H1 (cell line): ENCODE measurements around the gene FCHO1. TPM values are rescaled to one million over a fixed set of nuclear protein-coding genes. Genes with fewer than 3 reads are reported as not detected.
A peak's percentile ranks its signal among the peaks of the same experiment; 100 is the strongest.

Experiments used
- CTCF ChIA-PET: fragments of 300-600 bp; sonication (Branson Sonifier 250); formaldehyde crosslinking; loops from one replicate; lab custom pipeline; 2021; ENCODE audit not compliant: partially characterized antibody; lab: Charles Lee
- POLR2A ChIA-PET: fragments of 300-600 bp; sonication (Branson Sonifier 250); formaldehyde crosslinking; loops from one replicate; lab custom pipeline; 2021; ENCODE audit warnings: inconsistent platforms; ENCODE audit not compliant: partially characterized antibody; lab: Charles Lee
- DNase-seq, 2 experiments: peaks; one replicate each; pipeline versions ENCODE4 v3.0.0 to v3.0.0-alpha.2; 2010 to 2022; ENCODE audit warnings: low spot score in 2 of 2, low read depth in 1 of 2, mixed read lengths in 1 of 2
- FAIRE-seq: peaks from 2 replicates; lab custom pipeline; 2011; peaks lifted over from hg19 to GRCh38; lab: Jason Lieb, UNC
- H2AFZ ChIP-seq: 2 replicates; pipeline ENCODE4 v1.8.1; 2012; ENCODE audit warnings: low read length, inconsistent platforms
- H2AK5ac ChIP-seq: 2 replicates; pipeline ENCODE4 v1.6.1; 2013; ENCODE audit warnings: low read depth, low read length
- H2BK120ac ChIP-seq: replicated peaks from 2 replicates; pipeline ENCODE3; 2013; ENCODE audit warnings: low read depth, low read length, inconsistent platforms
- H2BK12ac ChIP-seq: 2 replicates; pipeline ENCODE4 v1.6.1; 2013; ENCODE audit warnings: low read depth, low read length
- H2BK15ac ChIP-seq: 2 replicates; pipeline ENCODE4 v1.6.1; 2013; ENCODE audit warnings: low read length
- H2BK20ac ChIP-seq: 2 replicates; pipeline ENCODE4 v1.6.1; 2013; ENCODE audit warnings: low read length
- H2BK5ac ChIP-seq: 2 replicates; pipeline ENCODE4 v1.6.1; 2013; ENCODE audit warnings: low read depth, low read length
- H3K14ac ChIP-seq: 2 replicates; pipeline ENCODE4 v1.6.1; 2013; ENCODE audit warnings: inconsistent platforms; ENCODE audit not compliant: insufficient read length
- H3K18ac ChIP-seq: 2 replicates; pipeline ENCODE4 v1.6.1; 2013; ENCODE audit warnings: low read length; ENCODE audit errors: extremely low read depth
- H3K23ac ChIP-seq: 2 replicates; pipeline ENCODE4 v1.6.1; 2013; ENCODE audit warnings: inconsistent platforms; ENCODE audit not compliant: insufficient read length
- H3K23me2 ChIP-seq: 2 replicates; pipeline ENCODE4 v1.6.1; 2013; ENCODE audit warnings: low read depth, low read length
- H3K27ac ChIP-seq: 2 replicates; pipeline ENCODE4 v1.6.1; 2011; ENCODE audit warnings: low read depth, low read length, inconsistent platforms
- H3K27me3 ChIP-seq, 4 experiments: replicated peaks in 1 of 4; 1 replicate in 1 of 4; 2 replicates in 3 of 4; pipeline versions ENCODE4 v1.6.1 to v1.8.1; 2011 to 2013; ENCODE audit warnings: low read length in 3 of 4, mild to moderate bottlenecking in 3 of 4, inconsistent platforms in 2 of 4, mixed read lengths in 2 of 4, moderate library complexity in 1 of 4; ENCODE audit not compliant: control insufficient read depth in 3 of 4, insufficient read depth in 3 of 4; ENCODE audit errors: extremely low read depth in 1 of 4
- H3K36me3 ChIP-seq, 4 experiments: 2 replicates each; pipeline versions ENCODE4 v1.6.1 to v1.8.1; 2011 to 2013; ENCODE audit warnings: mild to moderate bottlenecking in 4 of 4, low read length in 3 of 4, moderate library complexity in 2 of 4, control low read depth in 1 of 4, inconsistent platforms in 1 of 4; ENCODE audit not compliant: insufficient read depth in 4 of 4, control insufficient read depth in 2 of 4
- H3K4ac ChIP-seq: replicated peaks from 2 replicates; pipeline ENCODE3; 2013; ENCODE audit warnings: low read length, low read depth, mixed read lengths, inconsistent platforms; ENCODE audit not compliant: insufficient read length
- H3K4me1 ChIP-seq, 4 experiments: replicated peaks in 1 of 4; 1 replicate in 1 of 4; 2 replicates in 3 of 4; pipeline versions ENCODE4 v1.6.1 to v1.8.1; 2011 to 2013; ENCODE audit warnings: low read length in 3 of 4, inconsistent platforms in 2 of 4, mixed read lengths in 1 of 4; ENCODE audit not compliant: insufficient read depth in 4 of 4, control insufficient read depth in 3 of 4
- H3K4me2 ChIP-seq, 2 experiments: 2 replicates each; pipeline versions ENCODE4 v1.6.1 to v1.8.1; 2011 to 2013; ENCODE audit warnings: low read depth in 2 of 2, low read length in 2 of 2, control low read depth in 1 of 2, inconsistent platforms in 1 of 2, mild to moderate bottlenecking in 1 of 2; ENCODE audit not compliant: insufficient read depth in 1 of 2
- H3K4me3 ChIP-seq, 4 experiments: fragments of 200-600, 300-600 bp in 1 of 4; sonication (generic), shearing (Covaris generic), sonication (Bioruptor Twin) in 1 of 4; 2 replicates each; pipeline versions ENCODE4 v1.5.1 to v1.8.1; 2011 to 2016; ENCODE audit warnings: low read length in 4 of 4, low read depth in 3 of 4, control low read depth in 2 of 4, inconsistent platforms in 2 of 4, mild to moderate bottlenecking in 2 of 4, mixed read lengths in 1 of 4, moderate library complexity in 1 of 4; ENCODE audit not compliant: insufficient read depth in 2 of 4; ENCODE audit errors: extremely low read depth in 1 of 4
- H3K56ac ChIP-seq: replicated peaks from 2 replicates; pipeline ENCODE3; 2013; ENCODE audit warnings: low read depth, mild to moderate bottlenecking, mixed read lengths, low read length, inconsistent platforms; ENCODE audit not compliant: insufficient read length
- H3K79me1 ChIP-seq: 2 replicates; pipeline ENCODE4 v1.6.1; 2013; ENCODE audit warnings: low read depth, low read length, control low read depth
- H3K79me2 ChIP-seq, 2 experiments: 2 replicates each; pipeline versions ENCODE4 v1.6.1 to v1.8.1; 2012 to 2013; ENCODE audit warnings: low read length in 2 of 2, mild to moderate bottlenecking in 2 of 2, inconsistent platforms in 1 of 2; ENCODE audit not compliant: insufficient read depth in 2 of 2, control insufficient read depth in 1 of 2
- H3K9ac ChIP-seq, 4 experiments: replicated peaks in 1 of 4; 1 replicate in 1 of 4; 2 replicates in 3 of 4; pipeline versions ENCODE4 v1.6.1 to v1.8.1; 2011 to 2013; ENCODE audit warnings: low read depth in 3 of 4, low read length in 3 of 4, control low read depth in 2 of 4, mild to moderate bottlenecking in 2 of 4, moderate library complexity in 2 of 4, inconsistent platforms in 1 of 4; ENCODE audit errors: extremely low read depth in 1 of 4
- H3K9me3 ChIP-seq, 2 experiments: 2 replicates each; pipeline versions ENCODE4 v1.6.1 to v1.8.1; 2012 to 2013; ENCODE audit warnings: mild to moderate bottlenecking in 2 of 2, moderate library complexity in 2 of 2, control low read depth in 1 of 2, inconsistent platforms in 1 of 2, low read depth in 1 of 2, low read length in 1 of 2, mixed read lengths in 1 of 2; ENCODE audit not compliant: insufficient read depth in 2 of 2
- H4K20me1 ChIP-seq, 2 experiments: replicated peaks in 1 of 2; 2 replicates each; pipeline versions ENCODE3 to v1.8.1; 2011 to 2013; ENCODE audit warnings: inconsistent platforms in 2 of 2, low read length in 2 of 2, mild to moderate bottlenecking in 1 of 2; ENCODE audit not compliant: insufficient read depth in 2 of 2, control insufficient read depth in 1 of 2
- H4K5ac ChIP-seq: 2 replicates; pipeline ENCODE4 v1.6.1; 2013; ENCODE audit warnings: low read length, low read depth, mixed read lengths, inconsistent platforms; ENCODE audit not compliant: insufficient read length
- H4K8ac ChIP-seq: 2 replicates; pipeline ENCODE4 v1.8.0; 2013; ENCODE audit warnings: mild to moderate bottlenecking, moderate library complexity, low read length, inconsistent platforms; ENCODE audit not compliant: insufficient read depth; ENCODE audit errors: extremely low read depth
- H4K91ac ChIP-seq: replicated peaks from 2 replicates; pipeline ENCODE3; 2013; ENCODE audit warnings: low read length, mixed read lengths, inconsistent platforms; ENCODE audit not compliant: insufficient read length
- BCL11A ChIP-seq, 2 experiments: IDR thresholded peaks; one replicate each; pipeline ENCODE4 v1.6.1; 2011; ENCODE audit warnings: low read depth in 2 of 2, low read length in 2 of 2, mild to moderate bottlenecking in 2 of 2
- CEBPB ChIP-seq: IDR thresholded peaks from 2 replicates; pipeline ENCODE4 v1.6.1; 2012; ENCODE audit warnings: low read depth, low read length
- CHD2 ChIP-seq: IDR thresholded peaks from 2 replicates; pipeline ENCODE4 v1.6.1; 2012; ENCODE audit warnings: low read length, improper control_type of control experiment
- FOSL1 ChIP-seq: IDR thresholded peaks from 2 replicates; pipeline ENCODE4 v1.6.1; 2011; ENCODE audit warnings: mild to moderate bottlenecking, low read depth, low read length, moderate library complexity; ENCODE audit not compliant: insufficient read depth
- KDM5A ChIP-seq: fragments of 200-600 bp; IDR thresholded peaks from 2 replicates; pipeline ENCODE4 v1.7.1; 2012; ENCODE audit warnings: mild to moderate bottlenecking, low read length, inconsistent platforms, mixed read lengths
- SP1 ChIP-seq: IDR thresholded peaks from 2 replicates; pipeline ENCODE4 v1.6.1; 2011; ENCODE audit warnings: low read depth, low read length
- SP2 ChIP-seq: IDR thresholded peaks from 2 replicates; pipeline ENCODE4 v1.6.1; 2012; ENCODE audit warnings: mild to moderate bottlenecking, low read length, inconsistent platforms
- USF2 ChIP-seq: IDR thresholded peaks from 2 replicates; pipeline ENCODE4 v1.6.1; 2011; ENCODE audit warnings: low read length, improper control_type of control experiment
- WGBS, 2 experiments: shearing (Covaris generic) in 1 of 2; methylation state at CpG; one replicate each; pipeline versions ENCODE4 v1.1.6 to v1.1.7; 2013 to 2015; ENCODE audit warnings: low lambda C conversion rate in 2 of 2, mixed read lengths in 2 of 2, inconsistent platforms in 1 of 2, low coverage in 1 of 2, missing lambda C conversion rate in 1 of 2; ENCODE audit not compliant: insufficient replicate concordance in 2 of 2, insufficient coverage in 1 of 2, insufficient read length in 1 of 2; ENCODE audit errors: extremely low coverage in 1 of 2, missing lambda C conversion rate in 1 of 2; 5-methylcytosine and 5-hydroxymethylcytosine counted together
- polyA plus RNA-seq, 7 experiments: library from polyadenylated mRNA; depleted of rRNA in 3 of 7; stranded (reverse) in 5 of 7; unstranded in 2 of 7; fragments of >200 nt in 5 of 7; fragments of 200-250 nt in 2 of 7; gene quantifications; 1 replicate in 5 of 7; 2 replicates in 1 of 7; 4 replicates in 1 of 7; pipeline versions ENCODE4 v1.2.1 to v1.2.3, GENCODE V29; 2011 to 2013; ENCODE audit warnings: missing spikeins in 2 of 7, mixed read lengths in 2 of 7
- total RNA-seq: library from RNA; stranded (reverse); fragmentation: NEBNext Ultra II Directional; extraction: Animal tissue kit (Norgen Biotek cat#: 25700); gene quantifications from 2 replicates; pipeline ENCODE4 v1.2.1, GENCODE V29; 2021

Gene FCHO1
- total and polyA plus RNA-seq, 2 of the 8 experiments (the other 6 are each of a cell fraction or from before 2014, with no cell fraction given) = 13.0 to 25.9 TPM

- peaks cover 0 to 2% of the 10 kb centered on the region in 2 experiments for H4K20me1 ChIP-seq
- H3K9ac ChIP-seq = no peak overlapping the region
- H2AFZ ChIP-seq = no peak overlapping the region
- TF ChIP-seq FOSL1 (no peak), SP2 (0 out of 2 replicates have a peak, but pooled peaks have one; percentile 8), KDM5A (no peak), SP1 (peak; percentile 81), BCL11A (IDR thresholded peaks at IDR 0.05; ENCODE audit: low read depth in 2 of 2, low read length in 2 of 2) (no peak), USF2 (peak; percentile 48; the same call in 1 of the 2 replicates), CEBPB (no peak), CHD2 (peak; percentile 52; the same call in 1 of the 2 replicates)
- H3K27me3 ChIP-seq = no peaks in the 10 kb centered on the region
- WGBS, 2 experiments = 98% methylated on average over 4 of the region's 4 CpGs; no CpG with 5 or more reads in 1 of the 2 experiments
- no peak overlapping the region for H2BK120ac ChIP-seq
- DNase-seq = no peak
- H3K79me2 ChIP-seq = no peaks in the 10 kb centered on the region
- no peak overlapping the region for H4K5ac ChIP-seq
- H3K36me3 ChIP-seq = no peaks in the 10 kb centered on the region
- no peak overlapping the region for H3K56ac ChIP-seq
- H3K23ac ChIP-seq = no peak overlapping the region
- no peak overlapping the region for H3K4me2 ChIP-seq
- no peak overlapping the region for H4K8ac ChIP-seq
- no peak overlapping the region for H3K4ac ChIP-seq
- no peak overlapping the region for H2BK15ac ChIP-seq
- H2BK12ac ChIP-seq = no peak overlapping the region
- H3K18ac ChIP-seq = no peak overlapping the region
- no peak overlapping the region for H3K4me3 ChIP-seq
- no peak overlapping the region for H4K91ac ChIP-seq
- H3K27ac ChIP-seq = no peak overlapping the region
- H3K23me2 ChIP-seq = no peaks in the 10 kb centered on the region
- no peak overlapping the region for H3K14ac ChIP-seq
- H3K79me1 ChIP-seq = no peaks in the 10 kb centered on the region
- POLR2A ChIA-PET = no interaction called here
- no peak overlapping the region for H2AK5ac ChIP-seq
- H2BK5ac ChIP-seq = no peak overlapping the region
- no peaks in the 10 kb centered on the region for H3K9me3 ChIP-seq
- H3K4me1 ChIP-seq = no peaks in the 10 kb centered on the region
- CTCF ChIA-PET = interaction anchor here (0.6 to 1.8 kb wide), 7 partner anchors 9 to 150 kb away, joined by 3 to 5 read pairs (median 3); partner anchors contain the start of gene MAP1S
- FAIRE-seq = no peak
- H2BK20ac ChIP-seq = no peak overlapping the region
Observed at GRCh38 chr19:17772172-17772571, 20.9 kb downstream of the FCHO1 start.
